GM18858 (cell line): Measurements from ENCODE around the gene LRRC37A.
"Not testable (repeated sequence)": the region's sequence is repeated elsewhere in the genome, so short reads cannot be mapped to it uniquely, and the experiment has no call there.

Experiments
- ATAC-seq: cut with Tn5 transposase; IDR thresholded peaks from one replicate; pipeline ENCODE4 v1.9.1; 2021; ENCODE audit not compliant: unreplicated experiment

Gene LRRC37A

DNA sequence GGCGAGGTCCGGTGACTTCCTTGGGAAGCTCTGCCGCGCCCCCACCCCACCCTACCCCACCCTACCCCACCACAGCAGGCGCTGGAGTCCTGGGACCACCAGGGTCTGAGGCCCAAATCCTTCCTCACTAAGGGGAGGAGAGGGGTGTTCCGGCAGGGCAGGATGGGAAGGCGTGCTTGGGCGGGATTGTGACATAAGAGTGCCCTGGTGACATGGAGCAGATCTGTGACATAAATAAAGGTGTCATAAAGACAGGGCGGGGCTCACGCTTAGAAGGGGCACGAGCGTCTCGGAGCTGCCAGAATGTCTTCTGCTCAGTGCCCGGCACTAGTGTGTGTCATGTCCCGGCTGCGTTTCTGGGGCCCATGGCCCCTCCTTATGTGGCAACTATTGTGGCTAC, at the start of gene LRRC37A:
Gene LRRC37A (plus strand): TSS at position 301 of the 400 bp plus-strand sequence. CDS start 3 bp downstream, at position 304.
- not testable (repeated sequence) for ATAC-seq

DNA sequence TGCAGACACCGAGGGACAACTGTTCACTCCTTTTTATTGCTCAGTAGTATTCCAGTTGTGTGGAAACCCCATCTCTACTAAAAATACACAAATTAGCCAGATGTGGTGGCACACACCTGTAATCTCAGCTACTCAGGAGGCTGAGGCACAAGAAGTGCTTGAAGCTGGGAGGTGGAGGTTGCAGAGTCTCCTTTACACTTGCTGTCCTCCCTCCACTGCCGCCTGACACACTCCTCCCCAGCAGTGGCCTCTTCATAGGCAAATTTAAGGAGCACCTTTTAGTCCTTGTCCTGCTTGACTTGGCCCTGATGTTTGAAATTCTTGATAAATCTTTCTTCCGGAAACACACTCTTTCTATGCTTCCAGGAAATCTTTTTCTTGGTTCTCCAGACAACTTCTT, 45.8 kb upstream of the LRRC37A start:
- not testable (repeated sequence) for ATAC-seq

DNA sequence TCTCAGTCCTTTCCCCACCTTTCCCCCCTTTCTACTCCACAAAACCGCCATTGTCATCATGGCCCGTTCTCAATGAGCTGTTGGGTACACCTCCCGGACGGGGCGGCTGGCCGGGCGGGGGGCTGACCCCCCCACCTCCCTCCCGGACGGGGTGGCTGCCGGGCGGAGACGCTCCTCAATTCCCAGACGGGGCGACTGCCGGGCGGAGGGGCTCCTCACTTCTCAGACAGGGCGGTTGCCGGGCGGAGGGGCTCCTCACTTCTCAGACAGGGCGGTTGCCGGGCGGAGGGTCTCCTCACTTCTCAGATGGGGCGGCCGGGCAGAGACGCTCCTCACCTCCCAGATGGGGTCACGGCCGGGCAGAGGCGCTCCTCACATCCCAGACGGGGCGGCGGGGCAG, 42.1 kb upstream of the LRRC37A start:
- not testable (repeated sequence) for ATAC-seq

- not testable (repeated sequence) for ATAC-seq
Measured at GRCh38 chr17:46253722-46254121, 41.2 kb upstream of the LRRC37A start.

GRCh38 chr17:46254215-46254614, 40.7 kb upstream of the LRRC37A start:
- not testable (repeated sequence) for ATAC-seq

DNA sequence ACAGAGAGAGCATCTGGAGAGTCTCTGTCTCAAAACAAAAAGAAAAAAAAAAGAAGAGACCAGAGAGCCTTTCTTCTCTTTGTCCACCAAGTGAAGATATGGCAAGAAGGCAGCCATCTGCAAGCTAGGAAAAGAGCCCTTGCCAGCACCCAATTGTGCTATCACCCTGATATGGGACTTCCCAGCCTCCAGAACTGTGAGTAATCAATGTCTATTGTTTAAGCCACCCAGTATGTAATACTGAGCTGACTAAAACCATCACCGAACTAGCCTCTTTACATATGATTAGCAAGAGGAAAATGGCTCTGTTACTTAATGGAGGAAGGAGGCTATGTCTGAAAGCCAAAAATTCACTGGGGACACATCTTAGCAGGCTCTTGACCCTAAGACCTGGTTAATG, 38.6 kb upstream of the LRRC37A start:
- not testable (repeated sequence) for ATAC-seq

- not testable (repeated sequence) for ATAC-seq
Measured at GRCh38 chr17:46259845-46260661, 34.9 kb upstream of the LRRC37A start.

- ATAC-seq: no peak
Measured at GRCh38 chr17:46262271-46262670, 32.7 kb upstream of the LRRC37A start.

GRCh38 chr17:46264456-46265198, 30.3 kb upstream of the LRRC37A start:
- no peak for ATAC-seq

- not testable (repeated sequence) for ATAC-seq
Measured at GRCh38 chr17:46266063-46266655, 28.8 kb upstream of the LRRC37A start.

- peak; percentile 64 for ATAC-seq
Measured at GRCh38 chr17:46266656-46267544, 28.0 kb upstream of the LRRC37A start.

GRCh38 chr17:46270032-46270431, 24.9 kb upstream of the LRRC37A start:
- no peak for ATAC-seq

DNA sequence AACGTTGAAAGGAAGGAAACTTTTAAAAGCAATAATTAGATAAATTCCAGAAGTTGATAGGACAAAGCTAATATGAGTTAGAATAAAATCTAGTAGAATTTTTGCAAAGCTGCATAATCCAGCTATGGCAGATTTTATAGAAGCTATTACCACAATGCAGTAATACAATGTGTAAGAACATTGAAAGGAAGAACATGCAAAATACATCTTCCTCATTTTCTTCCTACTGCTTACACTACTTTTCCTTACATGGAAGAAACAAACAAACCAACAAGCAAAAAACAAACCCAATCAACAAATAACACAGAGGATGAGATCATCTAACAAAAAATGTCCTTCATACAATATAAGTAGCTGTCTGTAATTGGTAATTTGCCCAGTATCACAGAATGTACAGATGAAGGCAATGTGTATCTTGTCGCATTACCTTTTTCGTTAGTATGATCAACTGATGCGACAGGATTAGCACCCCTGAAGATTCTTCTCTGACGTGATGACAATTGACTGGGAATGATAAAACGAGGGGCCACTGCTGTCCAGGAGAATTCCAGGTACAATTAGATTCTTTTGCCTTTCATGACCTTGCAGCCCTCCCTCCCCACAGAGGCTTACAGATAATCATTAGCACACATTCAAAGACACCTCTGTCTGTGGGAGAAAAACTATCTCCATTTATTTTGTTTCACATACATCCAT, 21.2 kb upstream of the LRRC37A start:
- no peak for ATAC-seq

DNA sequence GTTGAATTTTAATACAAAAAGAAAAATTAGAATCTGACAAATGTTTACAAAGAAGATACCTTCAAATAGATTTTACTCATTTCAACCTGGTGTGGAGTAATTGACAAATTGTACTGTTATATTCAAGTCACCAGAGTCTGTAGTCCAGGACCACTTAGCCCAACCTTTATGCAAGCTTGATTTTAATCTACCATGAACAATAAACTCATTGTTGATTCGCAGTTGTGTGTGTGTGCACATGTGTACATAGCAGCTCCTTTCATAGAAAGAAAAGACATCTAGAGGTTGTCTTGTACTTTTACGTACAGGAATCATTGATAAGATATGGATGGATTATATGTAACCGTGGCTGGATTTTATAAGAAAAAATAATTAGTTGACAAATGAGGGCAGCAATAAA, 20.7 kb upstream of the LRRC37A start:
- no peak for ATAC-seq

GRCh38 chr17:46276728-46277479, 18.0 kb upstream of the LRRC37A start:
- not testable (repeated sequence) for ATAC-seq

DNA sequence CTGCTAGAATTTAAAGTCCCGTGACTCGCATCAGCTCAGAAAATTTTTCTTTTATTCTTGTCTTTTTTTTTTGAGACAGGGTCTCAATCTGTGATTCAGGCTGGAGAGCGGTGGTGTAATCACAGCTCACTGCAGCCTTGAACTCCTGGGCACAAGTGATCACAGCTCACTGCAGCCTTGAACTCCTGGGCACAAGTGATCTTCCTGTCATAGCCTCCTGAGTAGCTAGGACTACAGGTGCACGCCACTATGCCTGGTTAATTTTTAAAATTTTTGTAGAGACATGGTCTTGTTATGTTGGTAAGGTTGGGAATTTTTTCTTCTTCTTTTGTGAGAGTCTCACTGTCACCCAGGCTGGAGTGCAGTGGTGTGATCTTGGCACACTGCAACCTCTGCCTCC, 13.6 kb upstream of the LRRC37A start:
- ATAC-seq: not testable (repeated sequence)

DNA sequence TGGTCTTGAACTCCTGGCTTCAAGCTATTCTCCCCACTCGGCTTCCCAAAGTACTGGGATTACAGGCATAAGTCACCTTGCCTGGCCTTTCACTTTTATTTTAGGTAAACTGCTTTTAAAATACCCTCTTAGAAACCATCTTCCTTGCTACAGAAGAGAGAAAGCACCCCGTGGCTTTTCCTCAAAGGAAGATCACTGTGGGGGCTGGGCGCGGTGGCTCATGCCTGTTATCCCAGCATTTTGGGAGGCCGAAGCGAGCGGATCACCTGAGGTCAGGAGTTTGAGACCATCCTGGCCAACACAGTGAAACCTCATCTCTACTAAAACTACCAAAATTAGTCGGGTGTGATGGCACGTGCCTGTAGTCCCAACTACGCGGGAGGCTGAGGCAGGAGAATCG, 12.3 kb upstream of the LRRC37A start:
- not testable (repeated sequence) for ATAC-seq

- ATAC-seq: not testable (repeated sequence)
Measured at GRCh38 chr17:46284467-46284866, 10.5 kb upstream of the LRRC37A start.

DNA sequence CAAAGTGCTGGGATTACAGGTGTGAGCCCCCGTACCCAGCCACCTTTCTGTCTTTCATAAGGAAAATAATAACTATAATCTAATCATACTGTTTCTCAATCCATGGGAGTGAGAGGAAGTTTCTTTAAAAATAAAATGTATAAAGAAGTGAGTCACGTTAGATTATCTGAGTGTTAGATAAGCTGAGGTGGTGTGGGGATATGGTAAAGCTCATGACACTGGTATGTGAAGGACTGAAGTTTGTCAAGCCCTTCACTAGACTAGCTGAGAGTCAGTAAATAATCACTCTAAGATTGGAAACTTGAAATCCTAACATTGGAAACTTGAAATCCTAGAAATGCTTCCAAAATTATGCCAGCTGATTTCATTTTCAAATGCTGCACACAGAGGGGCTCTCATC, 9.4 kb upstream of the LRRC37A start:
- not testable (repeated sequence) for ATAC-seq
